Right ventricle myocardium inferior (tissue), 1 donor: ENCODE measurements around the gene THG1L. TPM values are rescaled to one million over a fixed set of nuclear protein-coding genes. Genes with fewer than 3 reads are reported as not detected.
A peak's percentile ranks its signal among the peaks of the same experiment; 100 is the strongest.

Experiments used
- ATAC-seq: fragments of 200-7000 bp; cut with Tn5 transposase; one replicate; pipeline ENCODE4 v1.9.1; 2020; ENCODE audit warnings: mild to moderate bottlenecking, moderate library complexity
- DNase-seq: peaks from one replicate; pipeline ENCODE4 v3.0.0; 2021; ENCODE audit errors: missing footprints
- intact Hi-C: fragments of 100-400 bp; cut with DNase I; formaldehyde crosslinking; loops from one replicate; pipeline ENCODE4 v1.11.0; 2022
- total RNA-seq: library from RNA; stranded (reverse); fragmentation: NEBNext Ultra II Directional; extraction: Animal tissue kit (Norgen Biotek cat#: 25700); gene quantifications from one replicate; pipeline ENCODE4 v1.2.1, GENCODE V29; 2021
- donor health status: DM: no; HTN: yes; CAD: no; lungs with severe emphysema.

THG1L gene
- total RNA-seq, 1 donor from 2014 or later = 3.9 TPM

GRCh38 chr5:157747766-157748700 lies 16.8 kb downstream of the THG1L start:
- intact Hi-C loops = no loop called here
- DNase-seq (no peak), ATAC-seq (no peak)

- ATAC-seq (no peak), DNase-seq (no peak)
- intact Hi-C loops = no loop called here
Observed at GRCh38 chr5:157748760-157749461, 17.7 kb downstream of the THG1L start.

- DNase-seq (no peak), ATAC-seq (no peak)
- intact Hi-C loops = no loop called here
Observed at GRCh38 chr5:157749462-157749799, 18.2 kb downstream of the THG1L start.

GRCh38 chr5:157750320-157750719 lies 19.1 kb downstream of the THG1L start:
- intact Hi-C loops = no loop called here
- no peak for DNase-seq
- ATAC-seq = no peak

GRCh38 chr5:157756122-157756521 lies 24.9 kb downstream of the THG1L start:
- DNase-seq = no peak
- intact Hi-C loops = no loop called here
- no peak for ATAC-seq

- ATAC-seq (no peak), DNase-seq (no peak)
- intact Hi-C loops = no loop called here
Observed at GRCh38 chr5:157758706-157759105, 27.5 kb downstream of the THG1L start.

- no peak for DNase-seq
- intact Hi-C loops = loop anchor here (5.0 kb wide), 1 partner anchor 1370 kb away; no protein-coding TSS in a partner anchor
Observed at GRCh38 chr5:157761690-157762621, 30.7 kb downstream of the THG1L start.

GRCh38 chr5:157764531-157764930 lies 33.3 kb downstream of the THG1L start:
- ATAC-seq = no peak
- intact Hi-C loops = loop anchor here (5.0 kb wide), 1 partner anchor 1368 kb away; no protein-coding TSS in a partner anchor

More at GRCh38 chr5:157761690-157762621, 30.7 kb downstream of the THG1L start:
- peak; percentile 75 for ATAC-seq

GRCh38 chr5:157766442-157766841 lies 35.2 kb downstream of the THG1L start:
- intact Hi-C loops = no loop called here
- no peak for DNase-seq
- ATAC-seq = no peak

More at GRCh38 chr5:157764531-157764930, 33.3 kb downstream of the THG1L start:
- DNase-seq = no peak

- intact Hi-C loops = no loop called here
- DNase-seq (no peak), ATAC-seq (no peak)
Observed at GRCh38 chr5:157766902-157767301, 35.7 kb downstream of the THG1L start.

- DNase-seq = no peak
- intact Hi-C loops = no loop called here
- ATAC-seq = no peak
Observed at GRCh38 chr5:157767689-157768088, 36.5 kb downstream of the THG1L start.

- DNase-seq (no peak), ATAC-seq (no peak)
- intact Hi-C loops = no loop called here
Observed at GRCh38 chr5:157770665-157771064, 39.4 kb downstream of the THG1L start.

- ATAC-seq (no peak), DNase-seq (no peak)
- intact Hi-C loops = no loop called here
Observed at GRCh38 chr5:157772127-157772526, 40.9 kb downstream of the THG1L start.

- DNase-seq (no peak), ATAC-seq (no peak)
- intact Hi-C loops = no loop called here
Observed at GRCh38 chr5:157778121-157778805, 47.0 kb downstream of the THG1L start.

- ATAC-seq = no peak
- intact Hi-C loops = no loop called here
- no peak for DNase-seq
Observed at GRCh38 chr5:157779221-157779620, 48.0 kb downstream of the THG1L start.

- intact Hi-C loops = no loop called here
- DNase-seq (no peak), ATAC-seq (no peak)
Observed at GRCh38 chr5:157785801-157786200, 54.6 kb downstream of the THG1L start.
